HFFc6 (cell line): ENCODE data around the gene RNF214. TPM values are rescaled to one million over a fixed set of nuclear protein-coding genes. Genes with fewer than 3 reads are reported as not detected.

ENCODE experiments used
- DNase-seq: peaks from one replicate; pipeline ENCODE4 v3.0.0-alpha.2; 2018
- H3K27ac Mint-ChIP-seq: 2 replicates; pipeline ENCODE4 v1.8.0; 2020; ENCODE audit warnings: mild to moderate bottlenecking, mixed read lengths
- H3K27me3 Mint-ChIP-seq: 2 replicates; pipeline ENCODE4 v1.8.0; 2021; ENCODE audit warnings: mild to moderate bottlenecking, moderate library complexity, mixed read lengths; ENCODE audit not compliant: insufficient read depth
- H3K36me3 Mint-ChIP-seq: 2 replicates; pipeline ENCODE4 v1.8.0; 2021; ENCODE audit warnings: low read depth, mixed read lengths
- H3K4me1 Mint-ChIP-seq: 2 replicates; pipeline ENCODE4 v1.8.0; 2020; ENCODE audit warnings: low read depth, mixed read lengths
- H3K4me3 Mint-ChIP-seq: 2 replicates; pipeline ENCODE4 v1.8.0; 2020; ENCODE audit warnings: mild to moderate bottlenecking, moderate library complexity, mixed read lengths
- H3K9me3 Mint-ChIP-seq: 2 replicates; pipeline ENCODE4 v1.8.0; 2020; ENCODE audit warnings: mild to moderate bottlenecking, mixed read lengths
- total RNA-seq, 6 experiments: library from RNA; stranded (reverse); fragmentation: NEBNext Ultra II Directional; extraction: Animal tissue kit (Norgen Biotek cat#: 25700); gene quantifications; 2 replicates in 1 of 6; 3 replicates in 5 of 6; pipeline ENCODE4 v1.2.3, GENCODE V29; 2021
- TF ChIP-seq, protein P1 (sequence below): fragments of 200-600 bp; sonication (generic); IDR thresholded peaks from 2 replicates; pipeline ENCODE4 v1.5.0; 2021; ENCODE audit warnings: antibody characterized with exemption, mild to moderate bottlenecking

RNF214 gene
- total RNA-seq, 6 experiments from 2014 or later: 17.7 to 25.6 (median 22.1) TPM

DNA sequence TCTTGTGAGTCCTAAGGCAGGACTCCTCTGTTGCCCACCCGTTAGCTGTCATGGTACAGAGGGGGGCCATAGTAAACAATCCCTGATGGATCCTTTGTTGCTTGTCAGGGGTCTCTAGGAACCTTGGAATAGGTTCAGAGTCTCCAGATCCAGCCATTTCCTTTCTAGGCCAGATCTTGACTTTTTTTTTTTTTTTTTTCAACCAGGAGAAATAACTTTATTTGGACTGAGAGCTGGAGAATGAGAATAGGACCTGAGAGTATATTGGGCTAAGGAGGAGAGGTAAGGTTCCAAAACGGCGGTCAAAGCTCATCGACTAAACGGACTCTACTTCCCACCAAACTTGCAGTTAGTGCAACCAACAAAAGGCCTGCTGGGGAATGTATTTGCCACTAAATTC is 102.9 kb downstream of the RNF214 start:
- DNase-seq: no peak
- Mint-ChIP-seq H3K4me3 (no peak overlapping the region), H3K9me3 (no peaks in the 10 kb centered on the region), H3K27me3 (no peaks in the 10 kb centered on the region), H3K27ac (no peak overlapping the region), H3K4me1 (no peaks in the 10 kb centered on the region; the same call in none of the 2 replicates), H3K36me3 (peaks cover 23% of the 10 kb centered on the region)
- TF ChIP-seq, protein P1, sequence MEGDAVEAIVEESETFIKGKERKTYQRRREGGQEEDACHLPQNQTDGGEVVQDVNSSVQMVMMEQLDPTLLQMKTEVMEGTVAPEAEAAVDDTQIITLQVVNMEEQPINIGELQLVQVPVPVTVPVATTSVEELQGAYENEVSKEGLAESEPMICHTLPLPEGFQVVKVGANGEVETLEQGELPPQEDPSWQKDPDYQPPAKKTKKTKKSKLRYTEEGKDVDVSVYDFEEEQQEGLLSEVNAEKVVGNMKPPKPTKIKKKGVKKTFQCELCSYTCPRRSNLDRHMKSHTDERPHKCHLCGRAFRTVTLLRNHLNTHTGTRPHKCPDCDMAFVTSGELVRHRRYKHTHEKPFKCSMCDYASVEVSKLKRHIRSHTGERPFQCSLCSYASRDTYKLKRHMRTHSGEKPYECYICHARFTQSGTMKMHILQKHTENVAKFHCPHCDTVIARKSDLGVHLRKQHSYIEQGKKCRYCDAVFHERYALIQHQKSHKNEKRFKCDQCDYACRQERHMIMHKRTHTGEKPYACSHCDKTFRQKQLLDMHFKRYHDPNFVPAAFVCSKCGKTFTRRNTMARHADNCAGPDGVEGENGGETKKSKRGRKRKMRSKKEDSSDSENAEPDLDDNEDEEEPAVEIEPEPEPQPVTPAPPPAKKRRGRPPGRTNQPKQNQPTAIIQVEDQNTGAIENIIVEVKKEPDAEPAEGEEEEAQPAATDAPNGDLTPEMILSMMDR: no peak

Other genes with a start within 250 kb of the RNF214 start
- gene SIK3, start 134.2 kb upstream of the RNF214 start, total RNA-seq: 10 to 100 TPM; 15.6 to 23.3 (median 19.9) TPM
- gene PAFAH1B2, start 88.4 kb upstream of the RNF214 start, total RNA-seq: 100 to 1,000 TPM; 113 to 130 (median 122) TPM
- gene SIDT2, start 53.9 kb upstream of the RNF214 start, total RNA-seq: 10 to 100 TPM; 33.9 to 53.9 (median 37.7) TPM
- gene TAGLN, start 33.3 kb upstream of the RNF214 start, total RNA-seq: 1,000 to 10,000 TPM; 1,668 to 2,517 (median 1,780) TPM
- 10 to 100 TPM; 64.1 to 73.6 (median 68.0) TPM for gene PCSK7, start 598 bp upstream of the RNF214 start, total RNA-seq
- 1 to 10 TPM; 4.3 to 6.4 (median 5.7) TPM for gene BACE1-AS, start 58.7 kb downstream of the RNF214 start, total RNA-seq
- 10 to 100 TPM; 59.6 to 80.8 (median 70.7) TPM for gene BACE1, start 83.6 kb downstream of the RNF214 start, total RNA-seq
- 10 to 100 TPM; 29.0 to 35.6 (median 33.0) TPM for gene CEP164, start 95.2 kb downstream of the RNF214 start, total RNA-seq